Measurements from ENCODE around the gene PHEX.

Gene PHEX

DNA sequence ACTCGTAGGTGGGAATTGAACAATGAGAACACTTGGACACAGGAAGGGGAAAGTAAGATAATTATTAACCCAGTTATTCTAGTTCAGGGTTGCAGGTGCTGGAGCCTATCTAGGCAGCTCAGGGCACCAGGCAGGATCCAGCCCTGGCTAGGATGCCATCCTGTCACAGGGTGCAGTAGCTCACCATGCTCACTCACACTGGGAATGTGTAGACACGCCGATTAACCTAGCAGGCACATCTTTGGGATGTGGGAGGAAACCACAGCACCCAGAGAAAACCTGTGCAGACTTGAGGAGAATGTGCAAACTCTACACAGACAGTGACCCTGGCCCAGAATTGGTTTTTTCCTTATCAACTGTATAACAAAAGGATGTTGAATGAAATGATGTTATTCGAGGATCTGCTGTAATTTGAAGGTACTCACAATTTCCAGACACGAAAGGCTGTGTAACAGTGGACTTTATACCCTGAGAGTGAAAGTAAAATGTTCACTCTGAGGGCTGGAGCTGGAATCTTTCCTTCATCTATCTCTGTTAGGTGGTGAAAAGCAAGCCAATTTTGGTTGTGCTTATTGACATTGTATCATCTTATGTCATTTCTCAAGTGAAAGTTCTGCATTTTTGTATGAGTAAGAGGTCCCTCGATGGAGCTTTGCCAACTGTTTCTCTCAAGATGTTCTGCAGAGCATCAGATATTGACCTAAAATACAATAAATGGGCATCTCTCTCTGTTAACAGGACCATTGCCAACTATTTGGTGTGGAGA, 78.8 kb downstream of the PHEX start:
- no peak for DNase-seq

DNA sequence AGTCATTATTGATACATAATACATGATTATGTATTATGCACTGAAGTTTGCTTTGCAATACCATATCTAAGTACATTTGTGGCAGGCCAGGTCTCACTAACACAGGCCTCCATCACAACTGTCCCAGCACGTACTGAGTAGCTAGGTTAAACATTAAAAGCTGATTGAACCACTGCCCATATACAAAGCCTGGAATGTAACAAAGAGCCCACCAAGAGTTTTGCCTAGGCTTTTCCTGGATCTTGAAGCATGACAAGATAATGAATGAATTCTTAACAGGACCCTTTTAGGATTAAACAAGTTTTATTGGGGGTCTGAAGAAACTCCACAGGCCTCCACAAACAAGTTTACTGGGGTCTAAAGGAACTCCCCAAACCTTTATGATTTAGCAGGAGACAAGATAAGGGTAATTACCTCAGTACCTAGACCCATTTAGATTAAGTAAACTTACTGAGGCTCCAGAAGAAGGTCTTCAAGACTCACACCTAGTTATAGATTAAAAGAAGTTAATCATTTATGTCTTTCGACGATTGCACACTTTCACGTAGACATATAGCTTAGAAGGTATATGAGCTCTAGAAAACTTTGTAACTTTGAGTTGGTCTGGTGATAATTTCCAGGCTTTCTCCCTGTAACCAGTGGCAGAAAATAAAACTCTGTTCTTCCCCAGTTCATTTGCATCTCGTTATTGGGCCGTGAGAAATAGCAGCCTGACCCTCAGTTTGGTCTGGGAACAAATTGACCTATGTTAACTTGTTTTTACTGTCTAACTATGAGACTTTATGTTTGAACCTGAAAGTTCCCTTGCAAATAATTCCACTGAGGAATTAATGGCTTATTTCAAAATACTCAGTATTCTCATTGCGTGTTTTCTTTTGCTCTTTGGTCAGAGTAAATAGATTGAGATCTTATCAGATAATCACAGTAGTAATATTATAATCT, 84.8 kb downstream of the PHEX start:
- no peak for DNase-seq

DNA sequence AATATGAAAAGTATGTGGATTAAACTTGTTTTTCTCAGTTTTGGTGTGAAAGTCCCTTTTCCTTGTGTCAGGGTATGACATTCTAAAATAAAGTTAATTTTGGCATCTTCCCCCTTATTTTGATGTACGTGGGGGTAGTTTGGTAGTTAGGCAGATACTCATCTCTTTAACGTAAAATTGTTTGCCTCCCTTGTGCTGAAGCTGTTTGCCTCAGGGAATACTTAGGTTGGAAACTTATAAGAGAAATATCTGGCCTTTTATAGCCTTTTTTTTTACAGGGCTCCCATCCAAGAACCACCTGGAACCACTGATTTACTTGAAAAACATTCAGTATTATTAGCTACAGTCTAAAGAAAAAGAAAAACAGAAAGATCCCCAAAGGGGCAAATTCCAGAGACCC, 85.5 kb downstream of the PHEX start:
- no peak for DNase-seq

DNA sequence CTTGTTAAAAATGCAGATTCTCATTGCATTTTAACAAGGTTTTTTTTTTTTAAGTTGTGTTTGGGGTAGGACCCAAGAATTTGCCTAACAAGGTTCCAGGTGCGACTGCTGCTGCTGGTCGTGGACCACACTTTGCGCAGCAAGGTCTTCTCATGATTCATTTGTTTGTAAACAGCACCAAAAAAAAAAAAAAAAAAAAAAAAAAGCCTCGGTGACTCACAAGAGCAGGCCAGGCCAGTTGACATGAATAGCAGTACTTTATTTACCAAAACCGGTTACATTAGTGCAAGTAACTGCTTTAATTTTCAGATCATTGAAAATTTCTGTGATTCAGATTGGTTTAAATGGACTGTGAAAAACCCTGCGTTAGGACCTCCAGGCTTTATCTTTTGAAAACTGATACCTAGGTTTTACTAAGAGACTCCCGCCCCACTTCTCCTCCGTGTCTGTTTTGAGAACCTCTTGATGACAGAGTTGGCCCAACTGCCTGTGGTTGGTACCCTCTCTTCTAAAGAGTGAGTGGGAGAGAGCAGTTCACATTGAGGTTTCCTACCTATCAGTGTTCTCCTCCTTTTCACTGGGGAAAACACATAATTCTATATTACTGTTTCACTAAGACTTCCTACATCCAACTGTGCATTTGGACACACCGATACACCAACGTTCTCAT, 86.2 kb downstream of the PHEX start:
- DNase-seq, result no peak

DNA sequence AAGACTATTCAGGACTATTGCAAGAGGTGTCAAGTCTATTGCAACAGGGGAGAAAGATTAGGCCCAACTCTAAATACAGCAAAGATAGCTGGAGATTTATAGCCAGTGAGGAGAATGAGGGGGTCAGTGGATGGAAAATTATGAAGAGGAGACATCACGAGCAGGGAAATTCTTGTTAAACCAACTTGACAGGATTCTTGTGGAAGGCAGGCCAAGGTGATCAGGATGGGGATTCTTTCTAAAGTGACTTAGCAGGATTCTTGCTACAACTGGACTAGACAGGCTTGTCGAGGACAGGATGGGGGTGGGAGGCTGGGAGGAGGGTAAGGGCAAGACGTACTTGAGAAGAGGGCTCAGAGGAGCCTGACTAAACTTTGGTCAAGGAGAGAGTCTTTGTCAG, 89.0 kb downstream of the PHEX start:
- DNase-seq, result no peak

DNA sequence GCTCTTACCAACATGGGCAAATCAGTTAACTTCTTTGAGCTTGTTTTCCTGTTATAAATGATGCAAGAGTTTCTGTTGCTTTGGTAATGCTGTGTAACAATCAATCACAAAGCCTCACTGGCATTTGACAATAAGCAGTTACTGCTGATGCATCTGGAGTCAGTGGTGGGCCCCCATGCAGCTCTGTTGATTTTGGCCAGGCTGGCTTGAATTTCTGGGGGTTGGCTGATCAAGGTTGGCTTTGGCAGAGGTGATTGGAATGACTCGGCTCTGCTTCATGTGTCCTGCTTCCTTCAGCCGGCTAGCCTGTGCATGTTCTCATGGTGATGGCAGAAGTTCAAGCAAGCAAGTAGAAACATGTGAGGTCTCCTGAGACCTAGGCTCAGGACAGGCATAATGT, 90.4 kb downstream of the PHEX start:
- DNase-seq, result no peak

DNA sequence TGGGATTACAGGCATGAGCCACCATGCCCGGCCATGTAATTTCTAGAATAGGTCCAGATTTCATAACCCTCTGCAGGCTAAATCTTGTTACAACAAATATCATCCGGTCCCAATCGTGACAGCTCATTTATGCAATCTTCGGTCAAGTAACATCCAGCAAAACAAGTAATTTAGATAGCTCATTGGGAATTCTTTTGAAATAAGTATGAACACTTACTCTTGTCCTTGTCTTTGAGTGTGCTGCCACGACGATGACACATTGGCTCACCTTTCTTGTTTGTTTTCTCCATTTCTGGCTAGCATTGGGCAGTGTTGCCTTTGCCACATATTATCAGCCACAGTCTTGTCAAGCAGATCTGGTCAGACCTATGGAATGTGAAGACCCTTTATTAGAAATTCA, 92.0 kb downstream of the PHEX start:
- DNase-seq, result no peak

DNA sequence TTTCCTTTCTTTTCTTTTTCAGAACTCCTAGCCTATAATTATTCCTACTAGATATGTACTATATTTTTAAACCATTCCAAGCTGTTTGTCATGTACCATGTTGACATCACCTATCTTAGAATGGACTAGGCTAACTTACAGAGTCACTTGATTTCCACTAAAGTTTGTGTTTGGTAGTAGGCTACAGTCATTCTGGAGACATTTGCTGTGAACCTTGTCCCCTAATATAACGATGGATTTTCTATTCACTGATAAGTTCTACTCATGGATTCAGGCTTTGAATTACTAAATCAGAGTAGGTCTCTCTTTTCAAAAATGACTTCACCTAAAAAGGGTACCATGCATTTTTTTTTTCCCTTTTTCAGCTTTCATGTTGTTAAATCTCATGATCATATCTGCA, 93.4 kb downstream of the PHEX start:
- no peak for DNase-seq

DNA sequence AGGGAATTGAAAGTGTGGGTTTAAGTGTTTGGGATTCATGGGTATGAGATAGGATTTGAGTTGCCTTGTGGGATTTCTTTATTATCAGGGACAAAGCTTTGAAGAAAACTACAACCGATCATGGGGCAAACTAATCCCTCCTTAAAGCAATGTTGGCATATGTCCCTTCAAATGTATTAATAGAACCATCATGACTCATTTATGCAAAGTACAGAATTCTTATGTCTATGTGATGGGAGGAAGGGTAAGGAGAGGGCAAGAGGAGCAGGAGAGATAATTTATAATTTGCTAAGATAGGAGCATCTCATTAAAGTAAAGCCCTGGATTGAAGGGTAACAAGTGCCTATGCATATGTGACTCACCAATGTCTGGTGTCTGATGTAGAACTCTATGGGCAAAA, 94.2 kb downstream of the PHEX start:
- no peak for DNase-seq

DNA sequence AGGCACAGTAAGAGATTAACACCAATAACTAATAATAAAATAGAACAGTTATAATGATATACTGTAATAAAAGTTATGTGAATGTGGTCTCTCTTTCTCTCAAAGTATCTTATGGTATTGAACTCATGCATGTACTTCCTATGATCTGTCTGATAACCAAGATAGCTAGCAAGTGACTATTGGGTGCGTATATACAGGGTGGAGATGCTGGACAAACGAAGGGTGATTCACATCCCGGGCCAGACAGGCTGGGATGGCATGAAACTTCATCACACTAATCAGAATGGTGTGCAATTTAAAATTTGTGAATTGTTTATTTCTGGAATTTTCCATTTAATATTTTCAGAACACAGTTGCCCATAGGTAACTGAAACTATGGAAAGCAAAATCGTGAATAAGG, 96.8 kb downstream of the PHEX start:
- DNase-seq, result no peak

DNA sequence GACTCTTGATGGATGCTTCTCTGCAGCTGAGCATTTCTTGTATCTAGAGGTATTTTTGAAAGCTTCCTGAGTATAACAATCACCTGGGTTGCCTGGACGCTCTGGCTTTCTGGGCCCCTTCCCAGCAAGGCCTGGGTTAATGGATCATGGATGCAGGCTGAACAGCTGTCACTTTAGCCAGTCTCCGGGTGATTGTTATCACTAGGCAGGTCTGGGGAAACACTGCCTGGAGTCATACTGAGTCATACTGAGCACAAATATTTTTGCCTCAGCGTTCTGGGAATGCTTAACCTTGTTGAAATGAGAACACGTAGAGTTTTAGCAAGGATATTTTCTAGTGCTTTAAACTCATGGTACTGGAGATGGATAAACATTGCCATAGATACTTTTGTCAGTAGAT, 102.6 kb downstream of the PHEX start:
- no peak for DNase-seq

DNA sequence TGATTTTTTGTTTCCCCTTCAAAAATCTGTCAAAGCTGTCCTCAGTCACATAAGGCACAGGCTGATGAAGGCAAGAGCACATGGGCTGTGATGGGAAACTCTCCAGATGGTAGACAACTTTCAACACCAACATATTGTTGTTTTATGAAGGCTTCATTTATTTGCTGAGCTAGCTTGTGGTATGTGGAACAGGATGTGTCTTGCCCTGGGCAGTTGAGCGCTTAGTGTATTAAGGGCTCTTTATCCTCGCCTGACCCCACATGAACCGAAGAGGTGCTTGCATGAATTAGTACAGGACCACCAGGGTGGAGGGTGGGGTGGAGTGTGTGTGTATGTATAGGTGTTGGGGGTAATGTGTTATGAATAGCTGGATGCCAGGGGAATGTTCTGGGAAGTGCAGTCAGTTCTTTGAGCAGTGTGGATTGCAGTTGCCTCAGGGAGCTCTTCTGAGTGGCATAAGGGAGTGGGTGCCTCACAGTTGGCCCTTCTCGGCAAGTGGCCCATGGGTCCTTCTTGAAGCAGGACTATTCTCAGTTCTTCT, 103.1 kb downstream of the PHEX start:
- DNase-seq, result no peak

DNA sequence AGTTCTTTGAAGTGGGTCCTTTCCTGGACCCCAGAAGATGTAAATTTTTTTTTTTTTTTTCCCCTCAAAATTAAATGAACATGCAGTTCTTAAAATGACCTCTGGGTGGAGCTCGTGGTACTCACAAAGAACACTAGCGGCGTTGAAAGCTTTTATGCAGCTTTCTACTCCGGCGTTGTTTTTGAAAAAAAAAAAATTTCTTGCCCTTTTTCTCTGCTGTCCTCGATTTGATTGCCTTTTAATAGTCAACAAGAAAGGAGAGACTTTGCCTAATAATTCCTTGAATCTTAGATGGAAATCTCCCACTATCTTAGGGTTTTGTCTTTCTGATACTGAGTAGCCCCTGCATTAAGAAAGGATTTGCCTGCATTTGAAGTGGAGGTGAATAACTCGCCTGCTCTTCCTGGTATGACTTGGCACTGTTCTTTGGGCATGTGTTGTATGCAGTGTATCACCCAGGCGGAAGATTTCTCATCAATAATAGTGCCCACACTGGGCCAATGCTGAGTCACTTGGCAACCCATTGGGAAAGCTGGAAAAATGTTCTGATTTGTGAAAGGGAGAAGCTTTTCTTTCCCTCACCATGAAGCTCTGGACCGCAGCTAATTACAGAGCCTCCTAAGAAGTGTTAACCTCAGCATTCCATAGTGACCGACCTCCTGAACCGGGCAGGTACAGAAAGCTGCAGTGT, 104.0 kb downstream of the PHEX start:
- peak; percentile 0 for DNase-seq

DNA sequence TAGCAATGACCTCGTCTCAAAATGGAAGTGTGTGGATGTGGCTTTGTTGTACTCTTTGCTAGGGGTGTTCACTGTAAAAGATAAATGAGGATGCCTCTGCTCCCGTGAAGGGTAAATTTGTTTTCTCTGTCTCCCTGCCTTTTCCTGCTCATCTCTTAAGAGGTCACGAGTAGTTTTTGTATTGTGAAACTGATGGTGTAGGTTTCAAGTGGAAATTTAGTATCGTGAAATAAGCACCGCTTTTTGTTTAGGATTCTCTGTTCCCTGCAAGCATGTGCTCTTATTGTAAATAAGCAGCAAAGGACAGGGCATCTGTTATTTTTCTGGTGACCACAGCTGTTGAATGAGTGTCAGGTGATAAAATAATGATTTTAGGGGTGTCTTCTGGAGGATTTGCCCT, 104.6 kb downstream of the PHEX start:
- no peak for DNase-seq

DNA sequence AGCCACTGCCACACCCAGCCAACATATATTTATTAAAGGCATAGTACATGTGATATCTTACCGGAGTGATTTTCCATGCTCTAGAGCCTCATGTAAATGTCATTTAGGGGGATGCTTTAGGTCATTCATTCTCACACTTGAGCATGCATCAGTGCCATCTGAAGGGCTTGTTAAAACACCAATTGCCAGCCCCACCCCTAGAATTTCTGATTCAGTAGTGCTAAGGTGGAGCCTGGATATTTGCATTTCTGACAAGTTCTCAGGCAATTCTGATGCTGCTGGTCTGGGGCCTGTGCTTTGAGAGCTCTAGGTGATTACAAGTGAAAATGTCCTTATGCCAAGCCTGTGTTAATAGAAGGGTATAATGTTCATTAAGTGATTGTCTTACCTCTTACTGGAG, 107.7 kb downstream of the PHEX start:
- DNase-seq, result no peak

DNA sequence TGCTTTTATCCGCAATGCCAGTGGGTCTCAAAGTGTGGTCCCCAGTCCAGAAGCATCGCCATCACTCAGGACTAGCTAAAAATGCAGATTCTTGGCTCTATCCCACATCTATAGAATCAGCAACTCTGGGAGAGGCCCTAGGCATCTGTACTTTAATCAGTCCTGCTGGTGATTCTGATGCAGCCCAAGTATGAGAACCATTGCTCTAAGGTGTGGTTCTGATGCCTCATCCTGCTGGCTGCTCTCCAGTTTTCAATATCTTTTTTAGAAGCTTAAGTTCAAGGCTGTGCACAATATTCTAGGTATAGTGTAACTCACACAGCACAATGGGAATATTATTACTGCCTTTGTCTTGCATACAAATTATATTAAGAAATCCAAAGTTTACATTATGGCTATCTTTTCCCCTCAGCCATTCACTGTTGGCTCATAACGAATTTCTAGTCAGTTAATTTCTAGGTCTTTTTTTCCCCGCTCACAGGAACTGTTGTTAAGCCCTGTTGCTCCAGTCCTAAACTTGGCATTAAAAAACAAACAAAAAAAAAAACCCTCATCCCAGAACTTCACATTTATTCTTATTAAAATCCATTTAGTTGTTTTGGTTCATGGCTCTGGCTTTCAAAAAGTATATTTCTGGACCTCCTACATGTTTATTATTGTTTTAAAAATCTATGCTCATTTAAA, 109.1 kb downstream of the PHEX start:
- DNase-seq, result no peak

DNA sequence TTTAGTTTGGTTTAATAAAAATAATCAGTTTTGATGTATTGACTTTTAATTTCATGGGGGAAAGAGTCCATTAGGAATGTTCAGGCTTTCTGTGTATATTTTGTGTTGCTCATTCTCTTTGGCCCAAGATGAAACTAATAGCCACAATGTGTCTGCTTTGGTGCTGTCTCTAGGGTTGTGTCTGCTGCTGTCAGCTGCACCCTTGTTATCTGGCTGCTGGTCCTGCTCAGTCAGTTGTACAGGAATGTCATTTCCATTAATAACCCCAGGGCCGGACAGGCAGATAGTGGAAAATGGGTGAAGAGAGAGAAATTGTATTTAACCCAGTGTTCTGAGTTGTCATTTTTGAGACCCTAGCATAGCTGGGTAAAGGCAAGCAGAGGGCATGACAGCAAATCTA, 115.1 kb downstream of the PHEX start:
- no peak for DNase-seq

DNA sequence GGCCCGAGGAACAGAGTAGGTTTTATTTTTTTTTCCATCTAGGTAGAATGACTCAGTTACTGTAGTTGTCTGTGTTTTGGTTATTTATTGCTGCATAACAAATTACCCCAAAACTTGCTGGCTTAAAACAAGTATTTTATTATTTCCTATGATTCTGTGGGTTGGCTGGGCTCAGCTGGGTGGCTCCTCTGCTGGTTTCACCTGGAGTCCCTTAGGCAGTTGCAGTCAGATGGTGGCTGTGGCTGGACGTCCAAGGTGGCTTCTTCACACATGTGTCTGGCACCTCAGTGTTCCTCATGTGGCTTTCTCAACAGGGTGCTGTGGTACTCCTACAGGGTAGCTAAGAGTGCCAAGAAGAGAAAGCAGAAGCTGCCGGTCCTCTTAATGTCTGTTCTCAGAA, 115.8 kb downstream of the PHEX start:
- no peak for DNase-seq

DNA sequence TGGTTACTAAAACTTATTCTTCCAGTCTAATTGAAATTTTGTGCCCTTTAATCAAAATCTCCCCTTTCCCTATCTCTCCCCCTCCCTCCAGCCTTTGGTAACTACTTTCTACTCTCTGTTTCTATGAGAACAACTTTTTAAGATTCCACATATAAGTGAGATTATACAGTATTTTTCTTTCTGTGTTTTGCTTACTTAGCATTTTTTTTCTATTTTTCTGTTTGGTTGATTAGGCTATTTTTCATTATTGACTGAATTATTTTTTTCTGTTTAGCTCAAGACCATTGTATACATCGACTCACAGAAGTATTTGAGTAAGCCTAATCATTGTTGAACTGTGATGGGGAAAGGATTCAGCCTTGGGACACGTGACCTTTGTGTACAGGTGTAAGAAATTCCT, 116.4 kb downstream of the PHEX start:
- DNase-seq, result no peak

DNA sequence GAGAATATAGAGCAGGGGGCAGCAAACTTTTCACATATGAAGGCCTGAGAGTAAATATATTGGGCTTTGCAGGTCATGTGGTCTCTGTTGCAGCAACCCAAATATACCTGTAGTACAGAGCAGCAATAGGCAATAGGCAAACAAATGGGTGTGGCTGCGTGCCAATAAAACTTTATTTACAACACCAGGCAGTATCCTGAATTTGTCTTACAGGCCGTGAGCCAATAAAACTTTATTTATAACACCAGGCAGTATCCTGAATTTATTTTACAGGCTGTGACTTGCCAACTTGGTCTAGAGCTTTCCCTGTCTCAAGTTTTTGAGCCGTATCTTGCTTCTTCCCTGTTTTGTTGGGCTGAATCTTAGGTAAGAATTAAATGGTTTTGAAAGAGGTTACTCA, 118.2 kb downstream of the PHEX start:
- DNase-seq, result no peak

DNA sequence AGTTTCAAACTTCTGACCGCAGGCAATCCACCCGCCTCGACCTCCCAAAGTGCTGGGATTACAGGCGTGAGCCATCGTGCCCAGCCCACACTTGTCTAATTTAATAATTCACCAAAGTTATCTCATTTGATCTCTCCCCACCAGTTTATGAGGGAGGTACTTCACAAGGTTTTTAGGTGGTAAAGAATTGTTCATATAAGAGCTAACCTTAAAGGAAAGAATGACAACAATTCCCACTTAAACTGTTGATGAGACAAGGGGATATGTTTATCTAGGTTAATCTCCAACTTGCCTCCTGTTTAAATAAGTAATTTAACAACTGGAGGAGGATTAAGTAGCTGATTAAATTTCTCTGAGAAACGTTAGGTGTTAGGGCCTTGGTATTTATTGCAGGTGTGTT, 123.0 kb downstream of the PHEX start:
- no peak for DNase-seq

DNA sequence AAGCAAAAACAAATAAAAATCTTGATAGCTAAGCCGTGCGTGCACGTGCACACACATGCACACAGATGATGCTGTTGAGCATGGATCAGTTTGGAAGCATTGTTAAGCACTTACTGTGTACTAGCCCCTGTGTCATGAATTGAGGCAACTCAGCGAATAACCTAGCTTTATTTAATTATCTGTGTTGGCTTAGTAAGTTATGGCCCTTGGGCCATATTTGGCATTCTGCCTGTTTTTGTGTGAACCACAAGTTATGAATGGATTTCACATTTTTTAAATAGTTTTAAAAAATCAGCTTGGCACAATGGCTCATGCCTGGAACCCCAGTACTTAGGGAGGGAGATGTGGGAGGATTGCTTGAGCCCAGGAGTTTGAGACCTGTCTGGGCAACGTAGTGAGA, 126.9 kb downstream of the PHEX start:
- no peak for DNase-seq
